Amniotic stem cell (primary cell): ENCODE data around the gene FKBP1B.
"Not testable (repeated sequence)": the region's sequence is repeated elsewhere in the genome, so short reads cannot be mapped to it uniquely, and the experiment has no call there.

Experiments
- DNase-seq: peaks from one replicate; lab custom pipeline; 2025; lab: John Stamatoyannopoulos, UW

Gene FKBP1B

DNA sequence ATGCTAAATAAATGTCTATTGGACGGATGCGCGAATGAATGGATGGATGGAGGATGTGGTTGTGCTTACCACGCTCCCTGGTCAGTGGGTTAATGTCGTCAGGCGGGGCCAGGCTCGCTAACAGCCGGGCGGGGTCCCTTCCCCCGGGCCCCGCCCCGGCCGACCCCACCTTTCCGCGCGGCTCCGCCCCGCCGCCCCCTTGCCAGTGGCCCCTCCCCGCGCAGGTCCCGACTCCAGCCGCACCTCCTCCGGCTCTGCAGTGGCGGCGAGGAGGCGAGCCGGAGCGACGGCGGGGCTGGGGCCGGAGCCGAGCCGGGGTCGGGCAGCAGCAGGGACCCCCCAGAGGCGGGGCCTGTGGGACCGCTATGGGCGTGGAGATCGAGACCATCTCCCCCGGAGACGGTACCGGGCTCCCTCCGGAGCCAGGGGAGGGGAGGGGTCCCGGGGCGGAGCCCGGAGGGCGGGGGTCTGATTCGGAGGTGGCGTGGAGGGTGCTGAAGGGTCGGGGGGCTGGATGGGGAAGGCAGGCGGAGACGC lies at the start of gene FKBP1B:
TSS of gene FKBP1B (plus strand) at position 257 of the 537 bp plus-strand sequence. CDS start at position 366, 109 bp downstream.
- DNase-seq, result no peak

- DNase-seq, result no peak
Observed at GRCh38 chr2:24007693-24008092, 41.8 kb upstream of the FKBP1B start.

DNA sequence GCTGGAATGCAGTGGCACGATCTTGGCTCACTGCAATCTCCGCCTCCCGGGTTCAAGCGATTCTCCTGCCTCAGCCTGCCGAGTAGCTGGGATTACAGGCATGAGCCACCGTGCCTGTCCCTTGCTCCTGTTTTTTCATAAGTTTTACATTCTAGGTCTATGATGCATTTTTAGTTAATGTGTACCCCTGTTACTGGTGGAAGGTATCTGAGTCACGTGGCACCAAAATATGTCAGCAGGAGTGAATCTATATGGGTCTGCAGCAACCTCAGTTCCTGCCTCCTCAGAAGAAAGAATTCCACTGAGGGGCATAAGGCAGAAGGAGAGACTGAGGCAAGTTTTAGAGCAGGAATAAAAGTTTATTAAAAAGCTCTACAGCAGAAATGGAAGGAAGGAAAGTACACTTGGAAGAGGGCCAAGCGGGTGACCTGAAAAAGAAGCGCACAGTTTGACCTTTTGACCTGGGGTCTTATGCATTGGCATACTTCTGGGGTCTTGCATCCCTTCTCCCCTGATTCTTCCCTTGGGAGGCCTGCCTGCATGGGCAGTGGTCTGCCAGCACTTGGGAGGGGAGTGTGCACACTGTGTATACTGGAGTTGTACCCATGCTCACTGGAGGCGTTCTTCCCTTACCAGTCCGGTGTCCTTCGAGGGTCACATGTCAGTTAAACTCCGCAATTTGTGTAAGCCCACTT lies 40.7 kb upstream of the FKBP1B start:
- no peak for DNase-seq

- DNase-seq, result no peak
Observed at GRCh38 chr2:24009367-24009679, 40.2 kb upstream of the FKBP1B start.

DNA sequence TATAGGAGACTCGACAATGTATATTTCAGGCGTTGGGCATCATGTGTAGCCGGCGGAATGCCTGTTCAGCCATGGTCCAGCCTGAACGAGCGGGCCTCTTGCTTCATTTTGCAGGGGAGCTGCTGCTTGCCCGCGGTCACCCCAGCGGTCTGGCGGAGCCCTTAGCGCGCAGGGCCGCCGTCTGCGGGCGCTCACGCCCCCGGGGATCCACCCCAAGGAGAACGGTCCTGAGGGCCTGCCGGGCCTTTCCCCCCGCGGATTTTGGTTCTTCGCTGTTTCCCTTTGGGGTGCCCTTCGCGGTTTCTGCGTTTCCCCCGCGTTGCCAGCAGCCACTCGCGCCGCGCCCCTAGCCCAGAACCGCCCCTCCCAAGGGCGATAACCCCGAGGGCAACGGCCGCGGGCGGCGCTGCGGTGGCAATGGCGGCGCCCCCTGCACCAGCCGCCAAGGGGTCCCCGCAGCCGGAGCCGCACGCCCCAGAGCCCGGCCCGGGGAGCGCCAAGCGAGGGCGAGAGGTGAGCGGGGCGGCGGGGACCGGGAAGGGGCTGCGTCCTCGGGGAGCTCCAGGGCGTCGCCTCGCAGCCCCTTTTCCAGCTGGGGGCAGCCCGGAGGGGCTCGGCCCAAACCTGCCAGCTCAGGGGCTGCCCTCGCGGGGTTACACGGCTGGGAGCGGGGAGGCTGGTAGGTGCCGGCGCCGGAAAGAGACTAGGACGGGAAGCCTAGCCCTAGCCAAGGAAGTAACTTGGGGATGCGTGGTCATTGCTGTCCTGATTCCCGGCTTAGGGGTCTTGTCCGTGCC lies 39.7 kb upstream of the FKBP1B start, which contains the start of gene MFSD2B:
TSS of gene MFSD2B (plus strand) at position 406 of the 797 bp plus-strand sequence. CDS start at position 418, 12 bp downstream.
- DNase-seq, result no peak

GRCh38 chr2:24010477-24011249 lies 38.9 kb upstream of the FKBP1B start:
- no peak for DNase-seq

GRCh38 chr2:24011250-24012104 lies 38.1 kb upstream of the FKBP1B start:
- no peak for DNase-seq

DNA sequence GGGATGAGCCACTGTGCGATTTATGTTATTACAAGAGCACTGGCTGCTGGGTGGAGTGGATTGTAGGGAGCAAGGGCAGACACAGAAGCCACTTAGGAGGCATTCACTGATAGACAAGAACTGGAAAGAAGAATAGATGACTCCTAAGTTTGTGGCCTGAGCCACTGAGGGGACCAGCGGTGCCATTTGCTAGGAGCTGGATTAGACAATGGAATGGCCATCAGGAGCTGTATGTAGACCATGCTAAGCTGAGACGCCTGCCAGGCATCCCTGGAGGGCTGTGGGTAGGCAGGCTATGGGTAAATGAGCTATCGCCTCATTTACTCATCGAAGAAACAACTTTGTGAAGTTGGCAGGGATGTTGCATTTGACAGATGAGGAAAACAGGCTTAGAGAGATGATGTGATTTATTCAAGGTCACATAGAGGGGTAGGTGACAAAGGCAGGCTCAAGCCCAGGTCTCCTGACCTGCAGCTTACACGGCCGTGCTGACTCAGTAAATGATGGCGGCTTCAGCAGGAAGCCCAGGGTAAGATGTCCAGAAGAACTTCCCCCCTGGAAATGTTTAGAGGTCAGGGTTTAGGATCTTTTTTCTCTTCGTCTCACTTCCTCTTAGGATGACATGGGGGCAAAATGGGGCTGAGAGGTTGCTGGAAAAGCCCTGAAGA lies 36.9 kb upstream of the FKBP1B start:
- DNase-seq, result no peak

DNA sequence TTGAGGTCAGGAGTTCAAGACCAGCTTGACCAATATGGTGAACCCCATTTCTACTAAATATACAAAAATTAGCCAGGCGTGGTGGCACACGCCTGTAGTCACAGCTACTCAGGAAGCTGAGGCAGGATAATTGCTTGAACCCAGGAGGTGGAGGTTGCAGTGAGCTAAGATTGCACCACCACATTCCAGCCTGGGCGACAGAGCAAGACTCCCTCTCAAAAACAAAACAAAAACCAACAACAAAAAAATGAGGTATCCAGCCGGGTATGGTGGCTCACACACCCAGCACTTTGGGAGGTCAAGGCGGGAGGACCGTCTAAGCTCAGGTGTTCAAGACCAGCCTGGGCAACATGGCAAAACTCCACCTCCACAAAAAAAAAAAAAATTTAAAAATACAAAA lies 34.6 kb upstream of the FKBP1B start:
- DNase-seq, result not testable (repeated sequence)

- DNase-seq, result no peak
Observed at GRCh38 chr2:24015562-24016375, 33.8 kb upstream of the FKBP1B start.

DNA sequence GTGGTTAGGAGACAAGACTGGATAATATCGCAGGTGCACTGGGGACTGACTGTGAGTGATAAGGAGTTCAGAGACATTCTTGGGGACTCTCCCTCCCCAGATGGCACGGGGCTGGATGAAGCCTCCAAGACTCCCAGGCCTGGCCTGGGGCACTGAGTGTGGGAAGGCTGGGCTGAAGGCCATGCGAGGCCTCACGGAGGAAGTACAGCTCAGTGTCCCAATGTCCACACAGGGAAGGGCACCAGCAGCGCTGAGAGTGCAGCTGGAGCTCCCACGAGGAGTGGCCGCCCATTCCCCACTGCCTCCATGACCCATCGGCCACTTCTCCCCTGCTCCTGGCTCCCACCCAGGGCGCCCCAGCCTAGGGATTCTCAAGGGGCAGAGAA lies 33.2 kb upstream of the FKBP1B start:
- DNase-seq, result no peak

- no peak for DNase-seq
Observed at GRCh38 chr2:24016853-24017703, 32.5 kb upstream of the FKBP1B start.

GRCh38 chr2:24017711-24018110 lies 31.8 kb upstream of the FKBP1B start:
- DNase-seq, result no peak

- DNase-seq, result no peak
Observed at GRCh38 chr2:24018241-24018640, 31.3 kb upstream of the FKBP1B start.

DNA sequence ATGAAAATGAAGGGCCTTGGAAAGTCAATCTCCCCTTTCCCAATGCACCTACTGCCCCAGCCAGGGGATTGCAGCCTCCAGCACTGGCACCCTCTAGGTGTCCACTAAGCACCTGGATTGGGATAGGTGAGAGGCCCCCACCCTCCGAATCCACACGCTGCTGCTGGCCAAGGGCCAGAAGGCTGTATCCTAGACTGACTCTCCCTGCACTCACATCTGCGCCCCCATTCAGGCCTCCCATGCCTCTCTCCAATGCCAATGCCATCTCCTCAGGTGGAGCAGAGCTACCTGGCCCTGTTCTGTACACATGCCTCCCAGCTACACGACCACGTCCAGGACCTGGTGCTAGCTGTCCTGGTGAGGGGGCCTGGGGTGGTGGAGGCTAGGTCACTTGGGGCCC lies 29.8 kb upstream of the FKBP1B start:
- DNase-seq, result no peak

- DNase-seq, result no peak
Observed at GRCh38 chr2:24020244-24020643, 29.3 kb upstream of the FKBP1B start.

DNA sequence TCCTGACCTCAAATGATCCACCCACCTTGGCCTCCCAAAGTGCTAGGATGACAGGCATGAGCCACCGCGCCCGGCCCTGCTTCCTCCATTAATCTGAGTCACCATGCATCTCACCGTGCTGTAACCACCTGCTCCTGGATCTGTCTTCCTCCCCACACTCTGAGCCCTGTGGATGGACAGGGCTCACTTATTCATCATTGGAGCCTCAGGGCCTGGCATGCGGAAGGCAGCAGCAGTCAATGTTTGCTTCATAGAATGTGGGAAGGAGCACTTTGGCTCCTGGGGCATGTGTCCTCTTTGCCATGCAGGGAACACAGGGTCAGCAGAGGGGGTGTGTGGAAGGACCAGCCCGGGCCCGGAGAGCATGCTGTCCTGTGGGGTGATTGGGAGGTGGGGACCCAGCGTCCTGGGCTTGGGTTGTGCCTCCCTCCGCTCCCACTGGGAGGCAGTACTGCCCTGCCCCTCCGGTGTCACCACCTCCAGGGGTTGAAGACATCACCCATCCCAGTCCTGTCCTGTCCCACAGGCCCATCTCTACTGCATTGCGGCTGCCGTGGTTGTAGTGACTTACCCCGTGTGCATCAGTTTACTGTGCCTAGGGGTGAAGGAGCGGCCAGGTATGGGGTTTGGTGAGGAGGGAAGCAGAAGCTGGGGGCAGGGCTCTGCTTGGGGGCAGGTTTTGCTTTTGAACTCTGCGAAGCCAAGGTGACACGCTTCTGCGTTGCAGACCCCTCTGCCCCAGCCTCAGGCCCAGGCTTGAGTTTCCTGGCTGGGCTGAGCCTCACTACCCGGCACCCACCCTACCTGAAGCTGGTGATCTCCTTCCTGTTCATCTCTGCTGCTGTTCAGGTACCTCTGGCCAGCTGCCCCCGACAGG lies 28.2 kb upstream of the FKBP1B start:
- DNase-seq, result no peak

- DNase-seq, result no peak
Observed at GRCh38 chr2:24022324-24022974, 27.1 kb upstream of the FKBP1B start.
